ENCODE measurements around the gene HEG1.

The HEG1 gene

DNA sequence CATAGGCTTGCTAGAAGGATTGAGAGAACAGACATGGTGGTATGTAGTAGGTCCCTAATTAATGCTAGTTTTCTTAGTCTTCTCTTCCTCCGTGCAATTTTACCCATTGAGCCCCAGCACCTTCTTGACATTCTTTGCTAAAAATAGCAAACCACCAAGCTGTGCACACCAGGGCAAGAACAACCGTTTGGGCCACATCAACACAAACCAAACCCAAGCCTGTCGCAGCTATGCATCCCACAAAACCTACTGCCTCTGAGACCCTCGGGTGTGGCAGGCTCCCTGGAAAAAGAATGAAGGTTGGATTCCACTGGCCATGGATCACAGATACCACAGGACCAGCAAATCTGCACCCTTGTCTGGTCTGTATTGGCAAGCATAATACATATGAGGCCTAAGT is 27.1 kb downstream of the HEG1 start:
- peaks cover 0 to 4% of the 10 kb centered on the region in 2 donors for H3K9me3 ChIP-seq (replicated peaks in 1 of 2; ENCODE audit: control insufficient read depth in 2 of 2, insufficient read depth in 1 of 2, low read depth in 1 of 2, low read length in 2 of 2)
- no peak overlapping the region for H2BK12ac ChIP-seq (ENCODE audit: low read length)
- H3K18ac ChIP-seq (ENCODE audit: low read length): no peak overlapping the region
- H3K4ac ChIP-seq (ENCODE audit: low read length): no peak overlapping the region
- no peak overlapping the region for H3K4me2 ChIP-seq (ENCODE audit: insufficient read depth, low read length, poor library complexity, severe bottlenecking)
- no peaks in the 10 kb centered on the region for H3K27me3 ChIP-seq (ENCODE audit: control insufficient read depth in 3 of 3, insufficient read depth in 3 of 3, low read depth in 1 of 3, low read length in 3 of 3)
- WGBS, 2 donors (ENCODE audit: extremely low coverage in 2 of 2, insufficient read length in 2 of 2, insufficient replicate concordance in 1 of 2): no CpG with 5 or more reads among the region's 4 CpGs
- H3K4me1 ChIP-seq (ENCODE audit: control insufficient read depth in 2 of 2, insufficient read depth in 1 of 2, low read depth in 1 of 2, low read length in 2 of 2): peaks cover 11 to 12% of the 10 kb centered on the region in 2 donors
- DNase-seq (ENCODE audit: low spot score): no peak
- no peak overlapping the region for H2BK5ac ChIP-seq (ENCODE audit: low read length)
- peaks cover 14 to 58% of the 10 kb centered on the region in 2 donors for H3K36me3 ChIP-seq (replicated peaks in 1 of 2; ENCODE audit: control insufficient read depth in 2 of 2, insufficient read depth in 2 of 2, low read length in 2 of 2)
- no peak overlapping the region for H2AFZ ChIP-seq (ENCODE audit: low read length)
- no peak overlapping the region for H4K8ac ChIP-seq (ENCODE audit: low read depth, low read length)
- no peak overlapping the region for H3K4me3 ChIP-seq (ENCODE audit: low read length in 2 of 2)
- no peak overlapping the region for H2AK5ac ChIP-seq (ENCODE audit: low read depth, low read length)
- no peak overlapping the region for H2BK15ac ChIP-seq (ENCODE audit: low read length)
- H4K91ac ChIP-seq (ENCODE audit: low read depth, low read length, poor library complexity): no peak overlapping the region
- peaks cover 2% of the 10 kb centered on the region for H3K79me1 ChIP-seq (ENCODE audit: low read depth, low read length)
- no peak overlapping the region for H3K9ac ChIP-seq (ENCODE audit: low read depth, low read length, poor library complexity)
- H3K23ac ChIP-seq (ENCODE audit: low read depth, low read length, poor library complexity): no peak overlapping the region
- no peak overlapping the region for H3K14ac ChIP-seq (ENCODE audit: low read length)
- H2BK120ac ChIP-seq (ENCODE audit: low read depth, low read length): no peak overlapping the region
- H3K27ac ChIP-seq (replicated peaks; ENCODE audit: low read length): no peak overlapping the region

DNA sequence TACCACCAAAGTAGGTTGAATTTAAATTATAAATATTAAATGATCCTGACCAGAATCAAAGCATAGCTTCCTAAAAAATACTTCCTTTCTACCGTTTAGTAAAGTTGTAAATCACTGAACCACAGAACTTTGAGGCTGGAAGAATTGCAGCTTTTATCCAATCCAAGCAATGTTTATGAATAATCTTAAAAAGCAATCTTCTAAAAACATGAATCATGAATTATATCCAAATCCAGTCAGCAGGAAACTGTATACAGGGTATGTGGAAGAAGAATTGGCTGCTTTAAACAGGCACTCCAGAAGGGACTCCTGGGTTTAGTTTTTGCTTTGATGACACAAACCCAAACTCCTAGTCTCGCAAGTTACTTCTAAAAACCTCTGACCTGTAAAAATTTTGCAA is 30.2 kb downstream of the HEG1 start:
- H4K8ac ChIP-seq (ENCODE audit: low read depth, low read length): no peak overlapping the region
- WGBS, 2 donors (ENCODE audit: extremely low coverage in 2 of 2, insufficient read length in 2 of 2, insufficient replicate concordance in 1 of 2): no CpG with 5 or more reads among the region's 2 CpGs
- H3K9ac ChIP-seq (ENCODE audit: low read depth, low read length, poor library complexity): no peak overlapping the region
- H3K4me1 ChIP-seq (ENCODE audit: control insufficient read depth in 2 of 2, insufficient read depth in 1 of 2, low read depth in 1 of 2, low read length in 2 of 2): peaks cover 0 to 3% of the 10 kb centered on the region in 2 donors
- no peaks in the 10 kb centered on the region for H3K79me1 ChIP-seq (ENCODE audit: low read depth, low read length)
- no peak overlapping the region for H3K4me3 ChIP-seq (ENCODE audit: low read length in 2 of 2)
- peaks cover 0 to 4% of the 10 kb centered on the region in 2 donors for H3K9me3 ChIP-seq (replicated peaks in 1 of 2; ENCODE audit: control insufficient read depth in 2 of 2, insufficient read depth in 1 of 2, low read depth in 1 of 2, low read length in 2 of 2)
- H3K36me3 ChIP-seq (replicated peaks in 1 of 2; ENCODE audit: control insufficient read depth in 2 of 2, insufficient read depth in 2 of 2, low read length in 2 of 2): peaks cover 16 to 77% of the 10 kb centered on the region in 2 donors
- H3K23ac ChIP-seq (ENCODE audit: low read depth, low read length, poor library complexity): no peak overlapping the region
- H3K27me3 ChIP-seq (ENCODE audit: control insufficient read depth in 3 of 3, insufficient read depth in 3 of 3, low read depth in 1 of 3, low read length in 3 of 3): no peaks in the 10 kb centered on the region
- no peak overlapping the region for H3K4ac ChIP-seq (ENCODE audit: low read length)
- H2AFZ ChIP-seq (ENCODE audit: low read length): no peak overlapping the region
- H3K27ac ChIP-seq (replicated peaks; ENCODE audit: low read length): no peak overlapping the region
- no peak overlapping the region for H2AK5ac ChIP-seq (ENCODE audit: low read depth, low read length)
- no peak overlapping the region for H3K4me2 ChIP-seq (ENCODE audit: insufficient read depth, low read length, poor library complexity, severe bottlenecking)
- no peak overlapping the region for H2BK5ac ChIP-seq (ENCODE audit: low read length)
- DNase-seq (ENCODE audit: low spot score): no peak
- H4K91ac ChIP-seq (ENCODE audit: low read depth, low read length, poor library complexity): no peak overlapping the region
- no peak overlapping the region for H3K14ac ChIP-seq (ENCODE audit: low read length)
- H2BK12ac ChIP-seq (ENCODE audit: low read length): no peak overlapping the region
- H3K18ac ChIP-seq (ENCODE audit: low read length): no peak overlapping the region
- no peak overlapping the region for H2BK120ac ChIP-seq (ENCODE audit: low read depth, low read length)
- H2BK15ac ChIP-seq (ENCODE audit: low read length): no peak overlapping the region

DNA sequence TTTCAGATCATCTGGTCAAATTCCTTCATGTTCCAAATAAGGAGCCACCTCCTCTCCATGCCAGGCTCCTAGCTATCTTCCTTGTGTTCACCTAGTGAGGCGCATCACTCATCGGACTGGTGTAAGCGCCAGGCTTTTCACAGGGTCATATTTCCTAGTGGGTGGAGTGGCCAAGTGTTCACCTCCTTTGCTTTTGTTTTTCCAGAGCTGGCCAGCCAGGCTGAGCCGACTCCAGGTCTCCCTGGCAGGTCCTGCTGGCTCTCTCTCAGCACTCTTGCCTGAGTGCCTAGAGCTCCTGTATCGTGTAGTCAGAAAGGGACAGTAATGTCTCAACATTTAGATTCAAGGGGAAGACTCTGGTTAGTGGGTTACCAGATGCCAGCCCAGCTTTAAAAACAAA is 31.0 kb downstream of the HEG1 start:
- H2AFZ ChIP-seq (ENCODE audit: low read length): no peak overlapping the region
- no peaks in the 10 kb centered on the region for H3K27me3 ChIP-seq (ENCODE audit: control insufficient read depth in 3 of 3, insufficient read depth in 3 of 3, low read depth in 1 of 3, low read length in 3 of 3)
- H3K9me3 ChIP-seq (replicated peaks in 1 of 2; ENCODE audit: control insufficient read depth in 2 of 2, insufficient read depth in 1 of 2, low read depth in 1 of 2, low read length in 2 of 2): no peaks in the 10 kb centered on the region
- WGBS, 2 donors (ENCODE audit: extremely low coverage in 2 of 2, insufficient read length in 2 of 2, insufficient replicate concordance in 1 of 2): no CpG with 5 or more reads among the region's 5 CpGs
- no peak overlapping the region for H2BK120ac ChIP-seq (ENCODE audit: low read depth, low read length)
- no peak overlapping the region for H3K4me3 ChIP-seq (ENCODE audit: low read length in 2 of 2)
- H3K27ac ChIP-seq (replicated peaks; ENCODE audit: low read length): no peak overlapping the region
- H2BK12ac ChIP-seq (ENCODE audit: low read length): no peak overlapping the region
- DNase-seq (ENCODE audit: low spot score): no peak
- H2AK5ac ChIP-seq (ENCODE audit: low read depth, low read length): no peak overlapping the region
- H4K91ac ChIP-seq (ENCODE audit: low read depth, low read length, poor library complexity): no peak overlapping the region
- no peak overlapping the region for H3K4me2 ChIP-seq (ENCODE audit: insufficient read depth, low read length, poor library complexity, severe bottlenecking)
- H3K4ac ChIP-seq (ENCODE audit: low read length): no peak overlapping the region
- H4K8ac ChIP-seq (ENCODE audit: low read depth, low read length): no peak overlapping the region
- H2BK5ac ChIP-seq (ENCODE audit: low read length): no peak overlapping the region
- peaks cover 0 to 3% of the 10 kb centered on the region in 2 donors for H3K4me1 ChIP-seq (ENCODE audit: control insufficient read depth in 2 of 2, insufficient read depth in 1 of 2, low read depth in 1 of 2, low read length in 2 of 2)
- no peak overlapping the region for H3K9ac ChIP-seq (ENCODE audit: low read depth, low read length, poor library complexity)
- no peak overlapping the region for H3K14ac ChIP-seq (ENCODE audit: low read length)
- peaks cover 16 to 82% of the 10 kb centered on the region in 2 donors for H3K36me3 ChIP-seq (replicated peaks in 1 of 2; ENCODE audit: control insufficient read depth in 2 of 2, insufficient read depth in 2 of 2, low read length in 2 of 2)
- no peak overlapping the region for H3K18ac ChIP-seq (ENCODE audit: low read length)
- H2BK15ac ChIP-seq (ENCODE audit: low read length): no peak overlapping the region
- H3K23ac ChIP-seq (ENCODE audit: low read depth, low read length, poor library complexity): no peak overlapping the region
- no peaks in the 10 kb centered on the region for H3K79me1 ChIP-seq (ENCODE audit: low read depth, low read length)

DNA sequence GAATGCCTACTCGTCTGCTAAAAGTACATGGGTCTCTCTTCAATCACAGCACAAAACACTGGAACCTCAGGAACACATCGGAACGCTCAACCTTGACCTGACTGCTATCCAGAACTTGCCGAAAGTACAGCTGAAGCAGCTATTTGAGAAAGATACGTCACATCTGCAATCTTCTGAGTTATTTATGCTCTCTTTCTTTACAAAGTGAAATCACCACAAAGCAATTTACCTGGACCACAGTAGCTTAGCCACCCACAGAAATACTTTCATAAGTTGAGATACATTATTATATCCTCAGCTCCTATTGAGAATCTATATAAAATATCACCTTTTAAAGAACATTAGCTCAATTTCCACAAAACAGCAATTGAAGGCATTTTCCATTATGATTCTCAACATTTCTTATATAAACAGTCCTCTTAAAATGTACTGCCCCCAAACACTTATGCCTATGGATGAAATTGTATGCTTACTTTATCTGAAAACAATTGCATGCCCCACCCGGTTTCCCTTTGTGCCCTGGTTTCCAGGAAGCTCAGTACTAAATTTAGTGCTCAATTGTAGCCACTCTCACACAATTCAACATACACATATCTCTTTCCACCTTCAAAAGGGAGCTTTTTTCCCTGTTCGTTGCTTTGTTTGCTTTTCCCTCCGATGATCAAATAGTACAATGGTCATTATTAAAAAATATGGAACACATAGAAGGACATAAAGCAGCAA is 31.8 kb downstream of the HEG1 start:
- H2BK5ac ChIP-seq (ENCODE audit: low read length): no peak overlapping the region
- H3K4me1 ChIP-seq (ENCODE audit: control insufficient read depth in 2 of 2, insufficient read depth in 1 of 2, low read depth in 1 of 2, low read length in 2 of 2): peaks cover 0 to 3% of the 10 kb centered on the region in 2 donors
- no CpG with 5 or more reads among the region's 8 CpGs for WGBS, 2 donors (ENCODE audit: extremely low coverage in 2 of 2, insufficient read length in 2 of 2, insufficient replicate concordance in 1 of 2)
- H3K9me3 ChIP-seq (replicated peaks in 1 of 2; ENCODE audit: control insufficient read depth in 2 of 2, insufficient read depth in 1 of 2, low read depth in 1 of 2, low read length in 2 of 2): no peaks in the 10 kb centered on the region
- no peak overlapping the region for H4K91ac ChIP-seq (ENCODE audit: low read depth, low read length, poor library complexity)
- no peak overlapping the region for H4K8ac ChIP-seq (ENCODE audit: low read depth, low read length)
- H2AK5ac ChIP-seq (ENCODE audit: low read depth, low read length): no peak overlapping the region
- H3K4me2 ChIP-seq (ENCODE audit: insufficient read depth, low read length, poor library complexity, severe bottlenecking): no peak overlapping the region
- H2BK12ac ChIP-seq (ENCODE audit: low read length): no peak overlapping the region
- H3K27me3 ChIP-seq (ENCODE audit: control insufficient read depth in 3 of 3, insufficient read depth in 3 of 3, low read depth in 1 of 3, low read length in 3 of 3): no peaks in the 10 kb centered on the region
- DNase-seq (ENCODE audit: low spot score): no peak
- no peak overlapping the region for H3K4me3 ChIP-seq (ENCODE audit: low read length in 2 of 2)
- no peak overlapping the region for H2BK15ac ChIP-seq (ENCODE audit: low read length)
- H3K79me1 ChIP-seq (ENCODE audit: low read depth, low read length): no peaks in the 10 kb centered on the region
- no peak overlapping the region for H3K18ac ChIP-seq (ENCODE audit: low read length)
- H3K36me3 ChIP-seq (replicated peaks in 1 of 2; ENCODE audit: control insufficient read depth in 2 of 2, insufficient read depth in 2 of 2, low read length in 2 of 2): peaks cover 19 to 86% of the 10 kb centered on the region in 2 donors
- H3K23ac ChIP-seq (ENCODE audit: low read depth, low read length, poor library complexity): no peak overlapping the region
- no peak overlapping the region for H3K14ac ChIP-seq (ENCODE audit: low read length)
- no peak overlapping the region for H3K9ac ChIP-seq (ENCODE audit: low read depth, low read length, poor library complexity)
- H2BK120ac ChIP-seq (ENCODE audit: low read depth, low read length): no peak overlapping the region
- no peak overlapping the region for H3K27ac ChIP-seq (replicated peaks; ENCODE audit: low read length)
- no peak overlapping the region for H2AFZ ChIP-seq (ENCODE audit: low read length)
- no peak overlapping the region for H3K4ac ChIP-seq (ENCODE audit: low read length)
